B cell (primary cell): ENCODE data around the gene MPIG6B. TPM values are rescaled to one million over a fixed set of nuclear protein-coding genes. Genes with fewer than 3 reads are reported as not detected.

Source experiments
- ATAC-seq: fragments of 200-7000 bp; cut with Tn5 transposase; one replicate; pipeline ENCODE4 v1.10.0; 2021; ENCODE audit warnings: low read depth, mild to moderate bottlenecking, moderate number of reproducible peaks, moderate library complexity
- CTCF ChIA-PET: fragments of 350-600 bp; sonication (Branson Sonifier 250); formaldehyde crosslinking; loops from one replicate; lab custom pipeline; 2021; ENCODE audit warnings: antibody characterized with exemption, inconsistent platforms; lab: Charles Lee
- POLR2A ChIA-PET: fragments of 350-600 bp; sonication (Branson Sonifier 250); formaldehyde crosslinking; loops from one replicate; lab custom pipeline; 2021; ENCODE audit warnings: antibody characterized with exemption; lab: Charles Lee
- DNase-seq: peaks from one replicate; pipeline ENCODE4 v3.0.0; 2013
- H2AFZ ChIP-seq: 2 replicates; pipeline ENCODE4 v1.6.1; 2012; ENCODE audit warnings: mild to moderate bottlenecking, low read depth, low read length; ENCODE audit not compliant: insufficient read depth, poor library complexity, severe bottlenecking
- H3K27ac ChIP-seq, 2 donors: 1 replicate in 1 of 2; 2 replicates in 1 of 2; pipeline ENCODE4 v1.5.1; 2012 to 2013; ENCODE audit warnings: low read length in 2 of 2, mild to moderate bottlenecking in 2 of 2, moderate library complexity in 1 of 2
- H3K27me3 ChIP-seq, 4 experiments: fragments of 200-600 bp in 1 of 4; sonication (generic) in 1 of 4; replicated peaks in 1 of 4; 1 replicate in 2 of 4; 2 replicates in 2 of 4; pipeline versions ENCODE4 v1.6.1 to v1.7.0; 2013 to 2016; ENCODE audit warnings: low read length in 3 of 4, mild to moderate bottlenecking in 2 of 4, mixed read lengths in 1 of 4, moderate library complexity in 1 of 4; ENCODE audit not compliant: insufficient read depth in 4 of 4, control insufficient read depth in 3 of 4; ENCODE audit errors: control extremely low read depth in 1 of 4
- H3K36me3 ChIP-seq, 2 experiments: replicated peaks in 1 of 2; 1 replicate in 1 of 2; 2 replicates in 1 of 2; pipeline versions ENCODE4 v1.6.1 to v1.7.1; 2013; ENCODE audit warnings: low read length in 1 of 2; ENCODE audit not compliant: insufficient read depth in 2 of 2, control insufficient read depth in 1 of 2; ENCODE audit errors: control extremely low read depth in 1 of 2, extremely low read depth in 1 of 2
- H3K4me1 ChIP-seq, 2 donors: fragments of 200-600 bp in 1 of 2; sonication (generic) in 1 of 2; 1 replicate in 1 of 2; 2 replicates in 1 of 2; pipeline versions ENCODE4 v1.5.1 to v1.6.1; 2013 to 2017; ENCODE audit warnings: low read length in 2 of 2; ENCODE audit not compliant: control insufficient read depth in 2 of 2, insufficient read depth in 2 of 2
- H3K4me2 ChIP-seq: replicated peaks from 2 replicates; pipeline ENCODE3; 2012; ENCODE audit warnings: mild to moderate bottlenecking, low read depth, low read length; ENCODE audit not compliant: poor library complexity, severe bottlenecking
- H3K4me3 ChIP-seq, 5 experiments: fragments of 200-600 bp in 1 of 5; sonication (generic) in 1 of 5; 1 replicate in 3 of 5; 2 replicates in 2 of 5; pipeline versions ENCODE4 v1.5.1 to v1.7.0; 2011 to 2016; ENCODE audit warnings: low read length in 4 of 5, mild to moderate bottlenecking in 4 of 5, low read depth in 2 of 5, control low read depth in 1 of 5, moderate library complexity in 1 of 5; ENCODE audit not compliant: insufficient read depth in 1 of 5; ENCODE audit errors: control extremely low read depth in 1 of 5, extremely low read depth in 1 of 5
- H3K79me2 ChIP-seq: fragments of 200-600 bp; sonication (generic); one replicate; pipeline ENCODE4 v1.6.0; 2016; ENCODE audit warnings: low read length; ENCODE audit not compliant: control insufficient read depth, insufficient read depth
- H3K9ac ChIP-seq: fragments of 200-600 bp; sonication (generic); 2 replicates; pipeline ENCODE4 v1.6.1; 2017; ENCODE audit warnings: mild to moderate bottlenecking, low read length, moderate library complexity
- H3K9me3 ChIP-seq, 3 donors: one replicate each; pipeline versions ENCODE4 v1.6.1 to v1.7.1; 2013; ENCODE audit warnings: low read length in 2 of 3; ENCODE audit not compliant: control insufficient read depth in 2 of 3, insufficient read depth in 1 of 3; ENCODE audit errors: control extremely low read depth in 1 of 3
- H4K20me1 ChIP-seq: 2 replicates; pipeline ENCODE4 v1.6.0; 2012; ENCODE audit warnings: mild to moderate bottlenecking, low read length; ENCODE audit not compliant: insufficient read depth, control insufficient read depth, poor library complexity, severe bottlenecking
- H3K27ac Mint-ChIP-seq: one replicate; pipeline ENCODE4 v1.8.0; 2021; ENCODE audit warnings: mixed read lengths
- H3K27me3 Mint-ChIP-seq: one replicate; pipeline ENCODE4 v1.8.0; 2021; ENCODE audit warnings: mixed read lengths
- H3K4me1 Mint-ChIP-seq: one replicate; pipeline ENCODE4 v1.8.0; 2021; ENCODE audit warnings: mixed read lengths
- H3K4me3 Mint-ChIP-seq: one replicate; pipeline ENCODE4 v1.8.0; 2021; ENCODE audit warnings: mixed read lengths
- H3K9me3 Mint-ChIP-seq: one replicate; pipeline ENCODE4 v1.8.0; 2022; ENCODE audit warnings: mixed read lengths; ENCODE audit not compliant: insufficient read depth
- CTCF ChIP-seq: fragments of 200-600 bp; IDR thresholded peaks from one replicate; pipeline ENCODE4 v1.8.0; 2022; ENCODE audit warnings: antibody characterized with exemption, mild to moderate bottlenecking
- EZH2 ChIP-seq: IDR thresholded peaks from 2 replicates; pipeline ENCODE4 v1.6.1; 2012; ENCODE audit warnings: borderline replicate concordance, low read depth, mild to moderate bottlenecking, moderate library complexity, low read length; ENCODE audit not compliant: insufficient read depth, poor library complexity, severe bottlenecking
- WGBS: methylation state at CpG from one replicate; pipeline ENCODE4 v1.1.5; 2013; ENCODE audit warnings: missing lambda C conversion rate; ENCODE audit not compliant: insufficient coverage; 5-methylcytosine and 5-hydroxymethylcytosine counted together
- intact Hi-C: fragments of 100-400 bp; cut with micrococcal nuclease; formaldehyde crosslinking; loops from one replicate; pipeline ENCODE4 v1.10.0; 2022
- polyA plus RNA-seq: library from polyadenylated mRNA; depleted of rRNA; stranded (reverse); fragments of >200 nt; gene quantifications from 2 replicates; pipeline ENCODE4 v1.2.3, GENCODE V29; 2012
- total RNA-seq, 2 donors: library from RNA; stranded (reverse); fragments of 120-200 nt in 1 of 2; gene quantifications; 1 replicate in 1 of 2; 2 replicates in 1 of 2; pipeline versions ENCODE4 v1.2.3 to v1.2.4, GENCODE V29; 2013 to 2022

The MPIG6B gene
- total and polyA plus RNA-seq, 2 donors (not counting 1 experiment from before 2014, with no cell fraction given): 0.54 to 1.6 TPM

GRCh38 chr6:31713991-31714684, 9.0 kb upstream of the MPIG6B start:
- H3K27ac Mint-ChIP-seq: no peak overlapping the region
- WGBS: 78% methylated on average over 4 of the region's 5 CpGs
- peaks cover 3% of the 10 kb centered on the region for H3K27me3 Mint-ChIP-seq
- Histone ChIP-seq H2AFZ (no peak overlapping the region), H3K79me2 (no peaks in the 10 kb centered on the region), H3K4me3 (no peak overlapping the region), H3K4me1 (peaks cover 10 to 16% of the 10 kb centered on the region in 2 donors), H3K27ac (no peak overlapping the region), H3K9me3 (no peaks in the 10 kb centered on the region), H3K9ac (no peak overlapping the region), H4K20me1 (no peaks in the 10 kb centered on the region), H3K27me3 (peaks cover 0 to 6% (median 0%) of the 10 kb centered on the region in 4 experiments), H3K36me3 (no peaks in the 10 kb centered on the region), H3K4me2 (no peak overlapping the region)
- H3K4me3 Mint-ChIP-seq: no peak overlapping the region
- DNase-seq (no peak), ATAC-seq (no peak)
- ChIA-PET POLR2A (no interaction called here), CTCF (interaction anchor here (1.8 to 3.3 kb wide), 2 partner anchors 55 to 100 kb away, joined by 3 to 10 read pairs; no protein-coding TSS in a partner anchor)
- H3K4me1 Mint-ChIP-seq: peaks cover 14% of the 10 kb centered on the region
- H3K9me3 Mint-ChIP-seq: no peaks in the 10 kb centered on the region
- intact Hi-C loops: no loop called here
- TF ChIP-seq CTCF (no peak), EZH2 (no peak)
